GM23338 (cell line): ENCODE results near the gene GJE1. TPM values are rescaled to one million over a fixed set of nuclear protein-coding genes. Genes with fewer than 3 reads are reported as not detected.

ENCODE experiments used
- ATAC-seq: fragments of 200-7000 bp; cut with Tn5 transposase; 3 replicates; pipeline ENCODE4 v1.9.1; 2020
- DNase-seq: peaks from one replicate; pipeline ENCODE4 v3.0.0-alpha.2; 2015; ENCODE audit warnings: low spot score
- H2AFZ ChIP-seq: fragments of 200-600 bp; sonication (generic); 2 replicates; pipeline ENCODE4 v1.8.0; 2016; ENCODE audit warnings: antibody characterized with exemption, mild to moderate bottlenecking, moderate library complexity
- H3F3A ChIP-seq: fragments of 200-600 bp; sonication (generic); replicated peaks from 2 replicates; pipeline ENCODE4 v1.8.0; 2017; ENCODE audit warnings: antibody characterized with exemption, mixed run types, low read depth
- H3K27ac ChIP-seq: fragments of 200-600 bp; sonication (generic); 2 replicates; pipeline ENCODE4 v1.6.1; 2016; ENCODE audit warnings: low read depth
- H3K27me3 ChIP-seq: fragments of 200-600 bp; sonication (generic); 2 replicates; pipeline ENCODE4 v1.8.0; 2016; ENCODE audit warnings: mild to moderate bottlenecking, mixed run types, moderate library complexity; ENCODE audit not compliant: insufficient read depth
- H3K36me3 ChIP-seq: fragments of 200-600 bp; sonication (generic); 2 replicates; pipeline ENCODE4 v1.8.0; 2016; ENCODE audit warnings: mild to moderate bottlenecking; ENCODE audit not compliant: insufficient read depth
- H3K4me1 ChIP-seq: fragments of 200-600 bp; sonication (generic); 2 replicates; pipeline ENCODE4 v1.8.0; 2016; ENCODE audit warnings: mild to moderate bottlenecking, moderate library complexity; ENCODE audit not compliant: insufficient read depth
- H3K4me2 ChIP-seq: fragments of 200-600 bp; sonication (generic); 2 replicates; pipeline ENCODE4 v1.7.1; 2017; ENCODE audit warnings: mixed run types
- H3K4me3 ChIP-seq: fragments of 200-600 bp; sonication (generic); 2 replicates; pipeline ENCODE4 v1.6.1; 2016; ENCODE audit warnings: mixed run types
- H3K79me2 ChIP-seq: fragments of 200-600 bp; sonication (generic); replicated peaks from 2 replicates; pipeline ENCODE4 v1.8.0; 2017; ENCODE audit warnings: mild to moderate bottlenecking; ENCODE audit not compliant: insufficient read depth
- H3K9me2 ChIP-seq: fragments of 200-600 bp; sonication (generic); 2 replicates; pipeline ENCODE4 v1.8.0; 2017; ENCODE audit not compliant: insufficient read depth
- H4K20me1 ChIP-seq: fragments of 200-600 bp; sonication (generic); replicated peaks from 2 replicates; pipeline ENCODE4 v1.8.0; 2017; ENCODE audit warnings: mild to moderate bottlenecking; ENCODE audit not compliant: insufficient read depth
- H3K27ac Mint-ChIP-seq: 2 replicates; pipeline ENCODE4 v1.8.0; 2020; ENCODE audit warnings: inconsistent platforms, mild to moderate bottlenecking, moderate library complexity, mixed read lengths
- H3K27me3 Mint-ChIP-seq: 3 replicates; pipeline ENCODE4 v1.8.0; 2022; ENCODE audit warnings: low read depth, mild to moderate bottlenecking, moderate library complexity, mixed read lengths, inconsistent platforms; ENCODE audit not compliant: insufficient read depth, poor library complexity
- H3K36me3 Mint-ChIP-seq: 3 replicates; pipeline ENCODE4 v1.8.0; 2021; ENCODE audit warnings: low read depth, mild to moderate bottlenecking, inconsistent platforms, moderate library complexity, mixed read lengths
- H3K4me1 Mint-ChIP-seq: 3 replicates; pipeline ENCODE4 v1.8.0; 2020; ENCODE audit warnings: mild to moderate bottlenecking, inconsistent platforms, mixed read lengths
- H3K4me3 Mint-ChIP-seq: 3 replicates; pipeline ENCODE4 v1.8.0; 2021; ENCODE audit warnings: moderate library complexity, mild to moderate bottlenecking, inconsistent platforms, mixed read lengths
- H3K9me3 Mint-ChIP-seq: 3 replicates; pipeline ENCODE4 v1.8.0; 2020; ENCODE audit warnings: moderate library complexity, mild to moderate bottlenecking, inconsistent platforms, mixed read lengths
- CREB1 ChIP-seq: fragments of 250-450 bp; sonication (Bioruptor Pico); IDR thresholded peaks from 2 replicates; pipeline ENCODE4 v1.5.0; 2020; ENCODE audit warnings: low read depth, mild to moderate bottlenecking, moderate library complexity
- CTCF ChIP-seq, 2 experiments: fragments of 200-600 bp in 1 of 2; sonication (generic) in 1 of 2; conservative IDR thresholded peaks; 2 replicates each; pipeline versions ENCODE4 v1.5.1 to v1.6.1; 2016 to 2017; ENCODE audit warnings: antibody characterized with exemption in 2 of 2, low read depth in 2 of 2, mild to moderate bottlenecking in 2 of 2, moderate library complexity in 1 of 2
- ETS1 ChIP-seq: IDR thresholded peaks from 2 replicates; pipeline ENCODE4 v1.6.1; 2016; ENCODE audit warnings: antibody characterized with exemption
- EZH2 ChIP-seq: fragments of 200-600 bp; sonication (generic); IDR thresholded peaks from one replicate; pipeline ENCODE4 v1.8.0; 2017; ENCODE audit warnings: antibody characterized with exemption, mild to moderate bottlenecking, low read depth; ENCODE audit not compliant: unreplicated experiment
- JUNB ChIP-seq: IDR thresholded peaks from one replicate; pipeline ENCODE4 v1.6.1; 2016; ENCODE audit warnings: antibody characterized with exemption; ENCODE audit not compliant: unreplicated experiment
- POLR2AphosphoS5 ChIP-seq: IDR thresholded peaks from 2 replicates; pipeline ENCODE4 v1.6.1; 2016; ENCODE audit warnings: antibody characterized with exemption, low read depth
- REST ChIP-seq: IDR thresholded peaks from one replicate; pipeline ENCODE4 v1.6.1; 2018; ENCODE audit warnings: antibody characterized with exemption; ENCODE audit not compliant: unreplicated experiment
- ZNF114 ChIP-seq: fragments of 250-450 bp; sonication (Bioruptor Pico); IDR thresholded peaks from 2 replicates; pipeline ENCODE4 v1.5.0; 2020; ENCODE audit warnings: mild to moderate bottlenecking, moderate library complexity
- ZNF462 ChIP-seq: fragments of 250-450 bp; sonication (Bioruptor Pico); IDR thresholded peaks from 2 replicates; pipeline ENCODE4 v1.5.0; 2020; ENCODE audit warnings: mild to moderate bottlenecking, moderate library complexity
- polyA plus RNA-seq: library from polyadenylated mRNA; unstranded; fragments of >200 nt; fragmentation: Nextera tagmentation; extraction: Ambion mirVana; gene quantifications from 2 replicates; pipeline ENCODE4 v1.2.1, GENCODE V29; 2016
- total RNA-seq: library from RNA; depleted of rRNA; stranded (reverse); fragments of >200 nt; shearing (Covaris generic); gene quantifications from 2 replicates; pipeline ENCODE4 v1.2.3, GENCODE V29; 2014

GJE1 gene
- total and polyA plus RNA-seq, 2 experiments from 2014 or later = not detected

GRCh38 chr6:142153196-142153595, 20.5 kb downstream of the GJE1 start (continued):
- TF ChIP-seq CTCF (conservative IDR thresholded peaks at IDR 0.05; ENCODE audit: low read depth in 2 of 2) (no peak), POLR2AphosphoS5 (no peak), EZH2 (no peak), REST (no peak), CREB1 (CRISPR knock-in tag) (no peak), ZNF114 (no peak)

- Histone ChIP-seq H2AFZ (no peak overlapping the region), H3K36me3 (no peaks in the 10 kb centered on the region; the same call in 1 of the 2 replicates), H3K27ac (no peak overlapping the region), H3K4me3 (no peak overlapping the region), H3K9me2 (no peaks in the 10 kb centered on the region), H3F3A (no peaks in the 10 kb centered on the region), H3K27me3 (no peaks in the 10 kb centered on the region), H3K79me2 (peaks cover 90% of the 10 kb centered on the region), H3K4me2 (no peak overlapping the region), H4K20me1 (no peaks in the 10 kb centered on the region), H3K4me1 (peaks cover 28% of the 10 kb centered on the region)
- Mint-ChIP-seq H3K4me3 (no peak overlapping the region), H3K27ac (0 out of 2 replicates have a peak overlapping the region, but pooled peaks have one; percentile 44), H3K27me3 (no peaks in the 10 kb centered on the region), H3K36me3 (peaks cover 3% of the 10 kb centered on the region; the same call in 2 of the 3 replicates), H3K4me1 (peaks cover 48% of the 10 kb centered on the region), H3K9me3 (no peaks in the 10 kb centered on the region)
- DNase-seq (no peak), ATAC-seq (no peak)
- no peak for TF ChIP-seq JUNB
- no peak for TF ChIP-seq ZNF114
- no peak for TF ChIP-seq CREB1 (CRISPR knock-in tag)
- no peak for TF ChIP-seq CTCF (conservative IDR thresholded peaks at IDR 0.05; ENCODE audit: low read depth in 2 of 2)
- no peak for TF ChIP-seq ETS1
- no peak for TF ChIP-seq EZH2
- no peak for TF ChIP-seq ZNF462
Observed at GRCh38 chr6:142154336-142154735, 21.6 kb downstream of the GJE1 start.
